C4-2B (cell line): ENCODE measurements around the gene LARGE1.

ENCODE experiments used
- H3K27ac ChIP-seq: fragments of 450-650 bp; 2 replicates; pipeline ENCODE4 v1.5.1; 2017
- CTCF ChIP-seq: fragments of 450-650 bp; conservative IDR thresholded peaks from 2 replicates; pipeline ENCODE4 v1.5.1; 2017; ENCODE audit warnings: mild to moderate bottlenecking
- ZFX ChIP-seq: fragments of 450-650 bp; IDR thresholded peaks from 2 replicates; pipeline ENCODE4 v1.6.1; 2017

The LARGE1 gene

GRCh38 chr22:33477120-33478111 is 442.9 kb downstream of the LARGE1 start:
- TF ChIP-seq ZFX = no peak
- no peak for TF ChIP-seq CTCF
- H3K27ac ChIP-seq = no peak overlapping the region

GRCh38 chr22:33476716-33477115 is 443.6 kb downstream of the LARGE1 start:
- no peak overlapping the region for H3K27ac ChIP-seq
- no peak for TF ChIP-seq ZFX
- no peak for TF ChIP-seq CTCF

GRCh38 chr22:33476206-33476605 is 444.1 kb downstream of the LARGE1 start:
- TF ChIP-seq ZFX (no peak), CTCF (no peak)
- H3K27ac ChIP-seq = no peak overlapping the region

- TF ChIP-seq CTCF (no peak), ZFX (no peak)
- H3K27ac ChIP-seq = no peak overlapping the region
Observed at GRCh38 chr22:33474587-33474986, 445.7 kb downstream of the LARGE1 start.

GRCh38 chr22:33472462-33473344 is 447.6 kb downstream of the LARGE1 start:
- TF ChIP-seq CTCF = no peak
- no peak for TF ChIP-seq ZFX
- H3K27ac ChIP-seq = no peak overlapping the region

GRCh38 chr22:33470456-33470855 is 449.8 kb downstream of the LARGE1 start:
- H3K27ac ChIP-seq = no peak overlapping the region
- TF ChIP-seq CTCF (no peak), ZFX (no peak)

GRCh38 chr22:33467620-33468095 is 452.6 kb downstream of the LARGE1 start:
- TF ChIP-seq CTCF (no peak), ZFX (no peak)

More at GRCh38 chr22:33467620-33468095, 452.6 kb downstream of the LARGE1 start:
- H3K27ac ChIP-seq = no peak overlapping the region
